ENCODE data around the gene KLHL22.
"Not testable (repeated sequence)": the region's sequence is repeated elsewhere in the genome, so short reads cannot be mapped to it uniquely, and the experiment has no call there.

Gene KLHL22

DNA sequence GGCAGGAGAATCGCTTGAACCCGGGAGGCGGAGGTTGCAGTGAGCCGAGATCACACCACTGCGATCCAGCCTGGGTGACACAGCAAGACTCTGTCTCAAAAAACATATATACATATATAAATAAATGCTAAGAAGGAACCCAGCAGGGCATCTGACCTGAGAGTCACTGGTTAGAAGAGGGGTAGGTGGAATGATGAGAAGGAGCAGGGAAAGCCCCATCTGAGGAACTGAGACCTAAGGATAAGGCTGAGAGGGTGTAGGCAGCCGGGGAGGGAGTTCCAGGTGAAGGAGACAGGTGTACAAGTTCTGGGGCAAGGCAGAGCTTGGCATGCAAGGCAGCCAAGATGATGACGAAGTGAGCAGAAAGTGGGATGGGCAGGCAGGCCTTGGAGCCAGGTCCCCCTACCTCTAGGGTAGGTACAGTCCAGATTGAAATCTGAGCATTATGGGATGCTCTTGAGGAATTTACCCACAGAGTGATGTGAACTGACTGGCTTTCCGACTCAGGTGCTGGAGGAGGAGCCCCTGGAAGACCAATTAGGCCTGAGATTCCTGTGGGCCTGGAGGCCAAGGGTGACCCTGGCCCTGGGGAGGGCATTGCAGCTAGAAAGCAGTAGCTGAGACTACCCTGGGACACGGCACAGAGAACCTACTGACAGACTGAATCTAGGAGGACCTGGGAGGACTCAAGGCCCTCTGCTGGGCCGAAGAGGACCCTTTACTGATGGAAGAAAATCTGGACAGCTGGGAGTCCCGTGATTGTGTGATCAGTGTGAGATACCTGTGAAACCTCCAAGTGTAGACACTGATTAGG, 22.8 kb downstream of the KLHL22 start:
- TF ChIP-seq CTCF (IDR thresholded peaks at IDR 0.05) (no peak), ZFX (IDR thresholded peaks at IDR 0.05; ENCODE audit: borderline replicate concordance) (no peak)
- H3K27ac ChIP-seq: no peak overlapping the region

- TF ChIP-seq ZFX (IDR thresholded peaks at IDR 0.05; ENCODE audit: borderline replicate concordance) (no peak), CTCF (IDR thresholded peaks at IDR 0.05) (no peak)
- H3K27ac ChIP-seq: no peak overlapping the region
Measured at GRCh38 chr22:20471126-20471833, 24.3 kb downstream of the KLHL22 start.

DNA sequence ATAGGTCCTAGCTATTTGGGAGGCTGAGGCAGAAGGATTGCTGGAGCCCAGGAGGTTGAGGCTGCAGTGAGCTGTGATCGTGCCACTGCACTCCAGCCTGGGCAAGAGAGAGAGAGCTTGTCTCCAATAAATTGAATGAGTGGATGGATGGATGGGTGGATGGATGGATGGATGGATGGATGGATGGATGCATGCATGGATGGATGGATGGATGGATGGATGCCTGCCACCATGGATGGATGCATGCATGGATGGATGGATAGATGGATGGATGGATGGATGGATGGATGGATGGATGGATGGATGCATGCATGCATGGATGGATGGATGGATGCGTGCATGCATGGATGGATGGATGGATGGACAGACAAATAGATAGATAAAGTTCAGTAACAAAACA, 25.1 kb downstream of the KLHL22 start:
- H3K27ac ChIP-seq: not testable (repeated sequence)

GRCh38 chr22:20469110-20469868, 26.3 kb downstream of the KLHL22 start:
- no peak for TF ChIP-seq CTCF (IDR thresholded peaks at IDR 0.05)
- TF ChIP-seq ZFX (IDR thresholded peaks at IDR 0.05; ENCODE audit: borderline replicate concordance): no peak

GRCh38 chr22:20466659-20467379, 28.8 kb downstream of the KLHL22 start:
- TF ChIP-seq ZFX (IDR thresholded peaks at IDR 0.05; ENCODE audit: borderline replicate concordance) (no peak), CTCF (IDR thresholded peaks at IDR 0.05) (no peak)
- no peak overlapping the region for H3K27ac ChIP-seq

More at GRCh38 chr22:20469110-20469868, 26.3 kb downstream of the KLHL22 start:
- H3K27ac ChIP-seq: no peak overlapping the region

GRCh38 chr22:20465759-20466077, 29.9 kb downstream of the KLHL22 start:
- no peak overlapping the region for H3K27ac ChIP-seq
- TF ChIP-seq ZFX (IDR thresholded peaks at IDR 0.05; ENCODE audit: borderline replicate concordance) (no peak), CTCF (IDR thresholded peaks at IDR 0.05) (no peak)
